LHCN-M2 (cell line): ENCODE measurements around the gene PRELID1. TPM values are rescaled to one million over a fixed set of nuclear protein-coding genes. Genes with fewer than 3 reads are reported as not detected.

ENCODE experiments used
- DNase-seq: peaks from one replicate; pipeline ENCODE4 v3.0.0-alpha.2; 2012; ENCODE audit warnings: low read depth
- total RNA-seq: library from RNA; depleted of rRNA; stranded (reverse); fragments of >200 nt; gene quantifications from 2 replicates; pipeline ENCODE4 v1.2.3, GENCODE V29; 2014; rRNA removed

PRELID1 gene
- total RNA-seq, 1 experiment from 2014 or later: 247 TPM

DNA sequence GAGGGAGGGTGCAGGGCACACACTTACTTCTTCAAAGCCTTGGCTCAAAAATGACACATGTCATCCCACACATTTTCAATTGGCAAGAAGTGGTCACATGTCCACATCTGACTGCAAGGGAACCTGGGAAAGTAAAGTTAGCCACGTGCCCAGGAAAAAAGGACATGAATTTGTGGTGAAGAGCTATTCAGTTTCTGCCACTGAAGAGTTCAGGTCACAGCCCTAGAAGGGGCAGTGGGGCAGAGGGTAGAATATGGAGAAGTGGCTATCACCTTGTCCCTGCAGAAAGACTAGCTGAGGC lies 52.2 kb downstream of the PRELID1 start:
- DNase-seq: no peak

Other genes with a start within 250 kb of the PRELID1 start
- 29.3 and 56.0 TPM in 2 replicates for gene FGFR4, start 216.9 kb upstream of the PRELID1 start, total RNA-seq
- gene NSD1, start 170.0 kb upstream of the PRELID1 start, total RNA-seq: 27.0 and 27.9 TPM in 2 replicates
- gene RAB24, start 80 bp upstream of the PRELID1 start, total RNA-seq: 25.3 and 32.4 TPM in 2 replicates
- 43.1 and 87.9 TPM in 2 replicates for gene MXD3, start 8.1 kb downstream of the PRELID1 start, total RNA-seq
- gene LMAN2, start 47.9 kb downstream of the PRELID1 start, total RNA-seq: 258 and 369 TPM in 2 replicates
- gene RGS14, start 54.1 kb downstream of the PRELID1 start, total RNA-seq: 0.23 and 0.51 TPM in 2 replicates
- not detected in 2 replicates for gene SLC34A1, start 80.6 kb downstream of the PRELID1 start, total RNA-seq
- gene PFN3, start 96.9 kb downstream of the PRELID1 start, total RNA-seq: not detected in 2 replicates
- gene F12, start 105.8 kb downstream of the PRELID1 start, total RNA-seq: 3.1 and 3.6 TPM in 2 replicates
- 23.8 TPM in 2 replicates for gene GRK6, start 122.9 kb downstream of the PRELID1 start, total RNA-seq
- gene PRR7, start 143.0 kb downstream of the PRELID1 start, total RNA-seq: 48.0 and 55.4 TPM in 2 replicates
- gene DBN1, start 169.8 kb downstream of the PRELID1 start, total RNA-seq: 210 and 233 TPM in 2 replicates
- gene PDLIM7, start 193.8 kb downstream of the PRELID1 start, total RNA-seq: 252 and 281 TPM in 2 replicates
- 7.0 and 14.8 TPM in 2 replicates for gene DOK3, start 206.0 kb downstream of the PRELID1 start, total RNA-seq
- 153 and 185 TPM in 2 replicates for gene DDX41, start 213.2 kb downstream of the PRELID1 start, total RNA-seq